Heart left ventricle (tissue), 16 donors: Measurements from ENCODE around the gene SOX9. TPM values are rescaled to one million over a fixed set of nuclear protein-coding genes. Genes with fewer than 3 reads are reported as not detected.

Source experiments
- ATAC-seq, 4 donors: fragments of 200-7000 bp; cut with Tn5 transposase; one replicate each; pipeline ENCODE4 v1.9.1; 2020 to 2022; ENCODE audit warnings: moderate library complexity in 4 of 4, mild to moderate bottlenecking in 3 of 4, moderate number of reproducible peaks in 1 of 4
- DNase-seq, 5 donors: peaks; one replicate each; pipeline ENCODE4 v3.0.0-alpha.2; 2020
- H3K27ac ChIP-seq, 12 donors: fragments of 200-600 bp; sonication (generic) in 4 of 12; one replicate each; pipeline versions ENCODE4 v1.5.0 to v1.8.0; 2016 to 2022; ENCODE audit warnings: mild to moderate bottlenecking in 2 of 12
- H3K27me3 ChIP-seq, 9 donors: fragments of 200-600 bp; sonication (generic) in 2 of 9; one replicate each; pipeline versions ENCODE4 v1.5.1 to v1.8.0; 2016 to 2022; ENCODE audit warnings: mild to moderate bottlenecking in 3 of 9
- H3K36me3 ChIP-seq, 9 donors: fragments of 200-600 bp; sonication (generic) in 2 of 9; one replicate each; pipeline versions ENCODE4 v1.5.0 to v1.8.0; 2018 to 2022; ENCODE audit warnings: mild to moderate bottlenecking in 2 of 9
- H3K4me1 ChIP-seq, 12 donors: fragments of 200-600 bp; sonication (generic) in 4 of 12; one replicate each; pipeline versions ENCODE4 v1.5.0 to v1.8.0; 2016 to 2022; ENCODE audit warnings: mild to moderate bottlenecking in 3 of 12
- H3K4me3 ChIP-seq, 12 donors: fragments of 200-600 bp; sonication (generic) in 4 of 12; one replicate each; pipeline versions ENCODE4 v1.5.0 to v1.8.0; 2017 to 2022; ENCODE audit warnings: mild to moderate bottlenecking in 9 of 12, moderate library complexity in 4 of 12
- H3K9me3 ChIP-seq, 12 donors: fragments of 200-600 bp; sonication (generic) in 4 of 12; one replicate each; pipeline versions ENCODE4 v1.5.0 to v1.8.0; 2016 to 2022; ENCODE audit warnings: mild to moderate bottlenecking in 1 of 12
- CTCF ChIP-seq, 12 donors: fragments of 200-600 bp; sonication (generic) in 4 of 12; IDR thresholded peaks; one replicate each; pipeline versions ENCODE4 v1.5.0 to v1.8.0; 2018 to 2022; ENCODE audit warnings: antibody characterized with exemption in 12 of 12, mild to moderate bottlenecking in 5 of 12
- POLR2A ChIP-seq, 2 donors: fragments of 450-650 bp; IDR thresholded peaks; one replicate each; pipeline ENCODE4 v1.6.1; 2017; ENCODE audit warnings: antibody characterized with exemption in 2 of 2, mild to moderate bottlenecking in 2 of 2, moderate library complexity in 2 of 2
- WGBS, 4 donors: extraction: QIAGEN DNeasy Blood & Tissue Kit in 2 of 4; methylation state at CpG; one replicate each; pipeline versions ENCODE4 v1.1.5 to v1.1.7; 2013 to 2018; 5-methylcytosine and 5-hydroxymethylcytosine counted together
- intact Hi-C, 10 donors: fragments of 100-400 bp; cut with DNase I; formaldehyde crosslinking; loops; one replicate each; pipeline versions ENCODE4 v1.11.1 to v1.14.2; 2022
- polyA plus RNA-seq, 2 donors: library from polyadenylated mRNA; stranded (reverse); fragments of 200-250 nt; gene quantifications; one replicate each; pipeline ENCODE4 v1.2.3, GENCODE V29; 2013
- total RNA-seq, 9 donors: library from RNA; depleted of rRNA in 2 of 9; stranded (reverse); fragments of >200 nt in 2 of 9; fragmentation: NEBNext Ultra II Directional in 3 of 9; extraction: Animal tissue kit (Norgen Biotek cat#: 25700) in 3 of 9; gene quantifications; one replicate each; pipeline versions ENCODE4 v1.1.0 to v1.2.4, GENCODE V29; 2016 to 2023
- donor health status: ischemic (EF 13 %, LVEDD 7.1; RV severe dilation, severe dysfunction).
- donor health status: healthy with polysubstance abuse.
- donor health status: DM: no; HTN: yes; CAD: no.
- donor health status: DM: no; HTN: no; CAD: no.
- donor health status: ischemic (EF 25% LVEDD 6.9; RV normal size, moderate dysfunction).
- donor health status: ischemic (EF 25% LVEDD 5.7; RV mildly dilated, moderate dysfunction).
- donor health status: healthy.
- donor health status: DM: yes; HTN: yes; CAD: no.
- donor health status: ischemic (EF 35%, LVEDD 5.7; RV mildly dilated, moderate dysfunction).
- donor health status: nonischemic (EF 11% LVEDD 7.7; RV severe dilation, severe dysfunction).
- donor health status: DM: yes; HTN: yes; CAD: no.
- donor health status: PGD.
- donor health status: ischemic (EF 29% LVEDD 5.4; RV normal size, mild dysfunction).
- donor health status: nonischemic (EF 23%, LVEDD 6.1; RV moderate dilation, normal function).

The SOX9 gene
- total and polyA plus RNA-seq, 11 donors = 7.6 to 19.7 (median 12.8) TPM

- H3K9me3 ChIP-seq = no peaks in the 10 kb centered on the region
- no peak for TF ChIP-seq CTCF (IDR thresholded peaks at IDR 0.05)
- TF ChIP-seq POLR2A (IDR thresholded peaks at IDR 0.05) = no peak
- no peaks in the 10 kb centered on the region for H3K27me3 ChIP-seq
- H3K27ac ChIP-seq = peak overlapping the region in 6 of 12 donors; percentile 1 to 59 (median 30)
- no peak overlapping the region for H3K4me3 ChIP-seq
- DNase-seq (no peak), ATAC-seq (peak in 3 of 4 donors; percentile 56 to 90 (median 74))
- peaks cover 0 to 12% (median 3%) of the 10 kb centered on the region in 12 donors for H3K4me1 ChIP-seq
- 13 to 23% (median 19%) methylated on average over 1 of the region's 1 CpG for WGBS, 4 donors
- no peaks in the 10 kb centered on the region for H3K36me3 ChIP-seq
- intact Hi-C loops = no loop called here
Measured at GRCh38 chr17:72090108-72090507, 30.7 kb upstream of the SOX9 start.

- H3K9me3 ChIP-seq = no peaks in the 10 kb centered on the region
- peaks cover 0 to 12% (median 3%) of the 10 kb centered on the region in 12 donors for H3K4me1 ChIP-seq
- intact Hi-C loops = no loop called here
- H3K36me3 ChIP-seq = no peaks in the 10 kb centered on the region
- no peak overlapping the region for H3K4me3 ChIP-seq
- 84 to 94% (median 90%) methylated on average over 1 of the region's 1 CpG for WGBS, 4 donors
- H3K27me3 ChIP-seq = no peaks in the 10 kb centered on the region
- DNase-seq (no peak), ATAC-seq (no peak)
- no peak for TF ChIP-seq POLR2A (IDR thresholded peaks at IDR 0.05)
- no peak for TF ChIP-seq CTCF (IDR thresholded peaks at IDR 0.05)
- no peak overlapping the region for H3K27ac ChIP-seq
Measured at GRCh38 chr17:72092710-72093322, 28.0 kb upstream of the SOX9 start.

GRCh38 chr17:72093707-72094106 is 27.1 kb upstream of the SOX9 start:
- ATAC-seq = no peak
- H3K4me3 ChIP-seq = no peak overlapping the region
- intact Hi-C loops = no loop called here
- no peak overlapping the region for H3K27ac ChIP-seq
- H3K27me3 ChIP-seq = no peaks in the 10 kb centered on the region
- no peak for DNase-seq
- H3K4me1 ChIP-seq = peaks cover 0 to 12% (median 3%) of the 10 kb centered on the region in 12 donors
- H3K9me3 ChIP-seq = no peaks in the 10 kb centered on the region
- 77 to 96% (median 81%) methylated on average over 3 of the region's 3 CpGs for WGBS, 4 donors
- H3K36me3 ChIP-seq = no peaks in the 10 kb centered on the region
- no peak for TF ChIP-seq POLR2A (IDR thresholded peaks at IDR 0.05)
- no peak for TF ChIP-seq CTCF (IDR thresholded peaks at IDR 0.05)

- intact Hi-C loops = no loop called here
- Histone ChIP-seq H3K27ac (no peak overlapping the region), H3K9me3 (no peaks in the 10 kb centered on the region), H3K36me3 (no peaks in the 10 kb centered on the region), H3K4me1 (peaks cover 0 to 3% (median 0%) of the 10 kb centered on the region in 12 donors), H3K4me3 (no peak overlapping the region), H3K27me3 (no peaks in the 10 kb centered on the region)
- ATAC-seq (no peak), DNase-seq (no peak)
- WGBS, 4 donors = 73 to 85% (median 78%) methylated on average over 4 of the region's 4 CpGs
- no peak for TF ChIP-seq POLR2A (IDR thresholded peaks at IDR 0.05)
- no peak for TF ChIP-seq CTCF (IDR thresholded peaks at IDR 0.05)
Measured at GRCh38 chr17:72095316-72095715, 25.5 kb upstream of the SOX9 start.
